ENCODE results near the gene CYP11A1.

Gene CYP11A1

DNA sequence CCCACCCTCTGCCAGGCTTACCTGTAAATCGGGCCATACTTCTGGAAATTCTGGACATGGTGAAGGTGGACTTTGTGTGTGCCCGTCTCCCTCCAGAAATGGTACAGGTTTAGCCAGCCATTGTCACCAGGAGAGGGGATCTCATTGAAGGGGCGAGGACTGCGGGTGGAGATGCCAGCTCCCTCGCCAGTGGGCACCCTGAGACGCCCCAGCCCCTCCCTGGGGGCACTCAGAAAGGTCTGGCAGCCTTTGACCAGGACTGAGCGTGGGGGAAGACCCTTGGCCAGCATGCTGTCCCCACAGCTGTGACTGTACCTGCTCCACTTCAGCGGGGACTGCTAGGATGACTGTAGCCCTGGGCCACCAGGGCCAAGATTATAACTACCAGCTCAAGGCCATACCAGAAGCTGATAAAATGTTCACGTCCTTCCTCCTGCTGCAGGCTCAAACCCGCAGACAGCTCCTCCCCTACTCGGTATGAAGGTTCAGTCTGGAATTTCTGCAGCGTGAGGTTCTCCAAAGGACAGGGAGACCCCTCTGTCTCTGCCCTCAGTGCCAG, at the start of gene CYP11A1:
TSS of gene CYP11A1 (minus strand) at position 351 of the 559 bp plus-strand sequence. CDS start at position 290, 61 bp downstream.
- DNase-seq: no peak

DNA sequence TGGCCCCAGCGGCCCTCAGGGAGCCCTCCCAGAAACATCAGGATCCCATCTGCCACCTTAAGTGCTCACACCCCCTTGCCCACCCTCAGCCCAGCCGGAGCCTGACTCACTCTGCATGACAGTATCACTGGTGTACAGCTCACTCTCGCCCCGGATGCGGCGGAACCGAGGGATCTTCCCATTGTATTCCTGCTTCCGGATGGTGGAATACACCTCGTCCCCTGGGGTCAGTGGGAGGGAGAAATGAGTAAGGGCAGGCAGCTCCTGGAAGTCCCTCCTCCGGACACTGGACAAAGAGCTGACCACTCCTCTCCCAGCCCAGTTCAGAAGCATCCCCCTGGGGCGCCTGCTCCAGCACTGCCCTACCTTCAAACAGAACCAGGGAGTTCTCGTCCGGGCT, 49.8 kb upstream of the CYP11A1 start:
- no peak for DNase-seq

DNA sequence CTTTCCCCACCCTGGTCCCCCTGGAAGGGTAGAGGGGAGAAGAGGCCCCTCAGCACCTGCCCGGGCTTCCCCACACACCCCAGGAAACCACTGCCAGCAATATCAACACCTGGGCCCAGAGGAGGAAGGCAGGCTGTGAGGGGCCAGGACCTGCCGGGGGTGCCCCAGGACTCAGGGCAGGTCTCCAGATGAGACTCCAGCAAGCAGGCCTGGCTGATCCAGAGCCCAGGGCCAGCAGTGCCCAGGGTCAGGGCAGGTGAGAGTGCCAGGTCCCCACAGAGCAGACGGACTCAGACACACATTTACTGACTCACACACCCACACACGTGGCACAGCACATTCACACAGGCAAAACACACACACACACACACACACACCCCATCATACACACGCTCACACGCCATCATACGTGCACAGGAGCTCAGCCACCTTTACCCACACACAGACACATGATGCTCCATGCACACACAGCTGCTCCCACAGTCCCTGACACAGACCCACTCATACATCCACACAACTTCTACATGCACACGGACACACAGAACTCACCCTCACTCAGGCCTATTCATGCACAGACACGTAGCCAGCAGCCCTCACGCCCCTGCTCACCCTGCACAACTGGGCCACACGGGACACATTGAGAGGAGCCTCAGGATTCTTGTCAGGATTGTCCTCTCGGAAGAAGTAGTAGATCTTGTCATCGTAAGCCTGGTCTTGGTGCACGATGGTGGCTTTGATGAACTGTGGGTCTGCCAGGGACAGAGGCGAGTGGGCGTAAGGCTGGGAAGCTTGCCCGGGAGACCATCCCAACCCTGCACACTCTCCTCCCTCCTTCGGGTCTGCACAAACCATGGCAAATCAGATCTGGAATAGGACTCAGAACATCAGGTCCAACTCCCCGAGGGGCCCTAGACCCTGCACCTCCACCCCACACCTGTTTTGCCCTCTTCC, 48.8 kb upstream of the CYP11A1 start:
- no peak for DNase-seq

DNA sequence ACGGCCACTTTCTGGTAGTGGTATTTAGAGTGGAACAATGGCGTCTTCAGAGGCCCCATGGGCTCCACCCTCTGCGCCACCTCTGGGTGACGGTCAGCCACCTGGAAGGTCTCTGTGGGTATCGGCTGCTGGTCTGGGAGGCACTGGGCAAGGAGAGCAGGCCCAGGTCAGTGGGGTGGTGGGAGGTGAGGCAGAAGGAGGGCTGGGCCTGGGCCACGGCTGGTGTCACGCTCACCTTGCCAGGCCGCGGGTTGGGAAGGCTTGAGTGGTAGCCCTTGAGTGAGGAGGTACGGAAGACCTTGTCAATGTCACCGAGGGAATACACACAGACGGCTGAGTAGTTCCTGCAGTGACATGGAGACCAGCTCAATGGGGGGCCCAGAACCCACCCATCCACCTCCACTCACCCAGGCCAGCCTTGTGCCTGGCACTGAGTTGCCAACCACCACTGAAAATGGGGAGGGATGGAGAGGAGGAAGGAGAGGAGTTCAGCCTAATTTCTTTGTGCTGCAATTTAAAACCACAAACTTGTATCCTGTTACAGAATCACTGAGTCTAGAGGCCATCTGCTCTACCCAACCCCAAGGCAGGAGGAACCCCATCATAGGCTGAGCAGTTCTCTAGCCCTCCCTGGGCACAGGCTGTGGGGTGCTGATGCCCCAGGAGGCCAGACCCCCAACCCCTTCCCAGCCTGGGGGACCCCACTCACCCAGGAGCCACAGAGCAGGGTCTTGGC, 47.3 kb upstream of the CYP11A1 start:
- DNase-seq: no peak

DNA sequence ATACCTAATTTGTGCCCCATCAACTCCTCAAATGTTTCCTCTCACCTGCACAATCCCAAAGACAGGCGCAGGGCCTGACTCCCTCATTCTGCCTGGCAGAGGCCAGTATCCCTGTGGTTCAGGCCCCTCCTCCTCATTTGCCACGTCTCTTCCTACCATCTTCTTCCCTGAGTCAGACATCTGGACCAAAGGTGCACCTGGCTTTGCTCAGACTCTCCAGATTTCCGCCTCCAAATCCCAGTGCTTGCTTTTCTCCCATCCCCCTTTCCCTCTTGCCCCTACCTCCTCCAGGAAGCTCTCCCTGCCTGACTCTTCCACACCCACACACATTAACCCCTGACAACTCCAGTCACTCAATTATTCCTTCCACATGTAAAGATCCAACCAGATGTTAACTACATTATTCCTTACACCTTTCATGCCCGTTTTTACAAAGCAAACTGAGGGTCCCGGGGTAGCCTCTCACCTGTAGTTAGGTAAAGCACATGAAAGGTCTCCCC, 46.7 kb upstream of the CYP11A1 start:
- DNase-seq: no peak

DNA sequence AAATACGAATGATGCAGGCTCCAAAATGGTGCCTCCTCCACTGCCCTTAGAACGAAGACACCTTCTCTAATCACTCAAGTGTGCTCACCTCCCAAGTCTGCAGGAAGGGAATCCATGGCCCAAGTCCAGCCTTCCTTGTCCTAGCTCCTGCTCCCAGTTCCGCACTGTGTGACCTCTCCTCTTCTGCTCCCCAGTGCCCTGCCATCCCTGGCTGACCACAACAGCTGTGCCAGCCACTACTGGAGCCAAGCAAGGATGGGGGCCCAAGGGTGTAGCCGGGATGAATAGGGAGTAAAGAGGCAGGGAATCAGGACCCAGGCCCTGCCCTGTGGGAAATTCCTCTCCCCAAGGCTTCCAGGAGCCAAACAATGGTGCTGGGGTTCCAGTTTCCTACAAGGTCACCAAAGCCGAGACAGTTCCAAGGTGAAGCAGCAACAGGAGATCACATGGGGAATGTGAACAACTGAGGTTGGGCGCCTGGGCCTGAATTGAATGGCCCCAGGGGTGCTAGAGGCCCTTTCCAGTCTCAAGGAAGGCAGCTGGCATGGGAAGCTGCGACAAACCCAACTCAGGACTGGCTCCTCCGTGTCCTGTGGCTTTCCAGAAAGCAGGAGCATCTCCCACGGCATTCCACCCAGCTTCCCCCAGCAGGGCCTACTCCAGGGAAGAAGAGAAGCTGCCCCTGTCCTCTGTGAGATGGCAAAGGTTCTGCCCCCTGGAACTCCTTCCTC, 46.1 kb upstream of the CYP11A1 start:
- no peak for DNase-seq

DNA sequence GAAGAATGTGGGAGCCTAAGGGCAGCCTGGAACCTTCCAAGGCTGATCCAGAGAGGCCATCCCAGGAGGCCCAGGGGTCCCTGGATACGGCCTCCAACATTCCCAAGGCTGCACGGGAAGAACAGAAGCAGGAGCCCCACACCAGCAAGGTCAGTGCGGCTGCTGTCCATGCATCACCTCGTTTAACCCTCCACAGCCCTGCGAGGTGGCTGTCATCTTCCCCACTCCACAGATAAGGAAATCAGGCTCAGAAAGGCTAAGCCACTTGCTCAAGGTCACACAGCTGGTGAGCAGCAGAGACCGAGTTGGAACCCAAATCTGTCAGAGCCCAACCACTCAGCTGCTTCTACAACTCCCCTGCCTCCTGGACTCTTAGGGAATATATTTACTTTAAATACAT, 44.7 kb upstream of the CYP11A1 start:
- no peak for DNase-seq

DNA sequence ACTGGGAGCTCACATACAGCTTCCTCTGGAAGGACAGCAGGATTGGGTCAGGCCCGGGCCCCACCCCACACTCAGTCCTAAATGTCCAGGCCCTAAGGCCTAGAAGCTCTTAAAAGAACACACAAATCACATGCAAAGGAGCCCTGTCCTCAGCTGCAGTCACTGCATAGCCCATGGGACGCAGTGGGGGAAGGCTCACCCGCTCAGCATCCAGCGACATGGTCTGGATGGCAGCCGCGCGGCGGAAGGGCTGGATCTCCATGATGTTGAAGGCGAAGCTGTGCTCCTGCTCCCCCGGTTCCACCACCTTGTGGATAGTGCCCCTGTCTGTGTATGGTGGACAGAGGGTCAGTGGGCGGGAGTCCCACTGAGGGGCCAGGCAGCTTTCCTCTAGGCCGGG, 44.2 kb upstream of the CYP11A1 start:
- DNase-seq: no peak

DNA sequence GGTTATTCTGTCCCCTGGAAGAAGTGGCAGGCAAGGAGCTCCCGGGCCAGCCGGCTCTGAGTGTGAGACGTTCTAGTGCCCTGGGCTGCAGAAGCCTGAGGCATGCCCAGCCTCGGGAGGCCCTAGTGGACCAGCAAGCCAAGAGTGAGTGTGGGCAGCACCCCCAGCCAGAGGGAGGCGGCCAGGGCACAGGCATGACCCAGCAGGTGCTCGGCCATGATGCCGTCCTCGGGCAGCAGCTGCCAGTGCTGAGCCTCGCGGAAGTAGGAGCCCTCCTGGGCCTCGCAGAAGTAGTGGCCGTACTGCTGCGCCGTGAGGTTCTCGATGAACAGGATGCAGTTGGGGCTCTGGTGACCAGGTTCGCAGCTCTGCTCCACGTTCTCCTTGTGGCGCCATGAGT, 43.1 kb upstream of the CYP11A1 start:
- no peak for DNase-seq

DNA sequence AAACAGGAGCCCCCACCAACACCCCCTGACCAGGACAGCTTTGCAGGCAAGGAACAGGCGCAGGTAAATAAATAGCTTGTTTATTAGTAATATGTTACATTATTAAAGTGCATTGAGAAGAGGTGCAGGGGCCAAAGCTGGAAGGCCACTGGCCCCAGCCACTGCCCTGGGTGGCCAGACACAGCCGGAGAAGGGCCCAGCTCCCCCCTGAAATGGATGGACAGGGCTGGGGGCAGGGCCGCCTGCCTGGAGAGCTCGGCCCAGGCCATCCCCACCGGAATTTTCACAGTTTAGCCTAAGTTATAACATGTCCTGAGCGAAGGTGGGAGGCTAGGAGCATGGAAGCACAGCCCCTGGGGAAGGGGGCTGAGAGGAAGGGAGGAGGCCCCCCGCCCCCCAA, 41.8 kb upstream of the CYP11A1 start:
- DNase-seq: no peak

DNA sequence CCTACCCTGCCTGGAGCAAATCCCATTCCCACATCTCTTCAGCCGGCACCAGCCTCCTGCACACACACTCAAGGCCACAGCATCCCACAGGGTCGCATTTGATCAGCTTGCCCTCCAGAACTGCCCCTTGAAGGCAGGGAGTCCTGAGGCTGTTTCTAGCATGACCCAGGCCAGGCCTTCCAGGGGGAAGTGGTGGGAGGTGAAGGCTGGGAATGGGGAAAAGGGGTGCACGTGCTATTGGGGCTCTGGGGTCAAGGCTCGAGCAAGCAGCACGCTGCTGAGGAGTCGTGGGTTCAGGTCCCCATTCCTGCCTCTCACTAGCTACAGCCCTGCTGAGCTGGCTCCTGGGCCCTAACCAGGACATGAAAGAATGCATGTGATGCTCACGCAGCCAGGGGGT, 41.4 kb upstream of the CYP11A1 start:
- DNase-seq: no peak

DNA sequence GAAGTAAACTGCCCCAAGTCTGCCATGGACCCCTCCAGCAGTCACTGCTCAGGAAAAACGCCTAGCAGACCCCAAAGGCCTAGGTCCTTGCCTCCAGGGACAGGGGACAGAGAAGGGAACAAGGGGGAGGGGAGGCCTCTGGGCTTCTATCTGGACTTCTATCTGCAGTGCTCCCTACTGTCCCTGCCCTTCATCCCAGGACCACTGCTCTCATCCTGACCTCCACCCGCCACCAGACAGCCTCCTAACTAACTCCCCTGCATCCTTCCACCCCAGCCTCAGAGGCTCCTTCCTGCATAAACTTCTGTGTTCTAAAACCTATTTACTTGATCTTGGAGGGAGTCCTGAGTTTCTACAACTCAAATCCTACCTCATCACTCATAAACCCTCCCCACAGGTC, 40.9 kb upstream of the CYP11A1 start:
- no peak for DNase-seq

DNA sequence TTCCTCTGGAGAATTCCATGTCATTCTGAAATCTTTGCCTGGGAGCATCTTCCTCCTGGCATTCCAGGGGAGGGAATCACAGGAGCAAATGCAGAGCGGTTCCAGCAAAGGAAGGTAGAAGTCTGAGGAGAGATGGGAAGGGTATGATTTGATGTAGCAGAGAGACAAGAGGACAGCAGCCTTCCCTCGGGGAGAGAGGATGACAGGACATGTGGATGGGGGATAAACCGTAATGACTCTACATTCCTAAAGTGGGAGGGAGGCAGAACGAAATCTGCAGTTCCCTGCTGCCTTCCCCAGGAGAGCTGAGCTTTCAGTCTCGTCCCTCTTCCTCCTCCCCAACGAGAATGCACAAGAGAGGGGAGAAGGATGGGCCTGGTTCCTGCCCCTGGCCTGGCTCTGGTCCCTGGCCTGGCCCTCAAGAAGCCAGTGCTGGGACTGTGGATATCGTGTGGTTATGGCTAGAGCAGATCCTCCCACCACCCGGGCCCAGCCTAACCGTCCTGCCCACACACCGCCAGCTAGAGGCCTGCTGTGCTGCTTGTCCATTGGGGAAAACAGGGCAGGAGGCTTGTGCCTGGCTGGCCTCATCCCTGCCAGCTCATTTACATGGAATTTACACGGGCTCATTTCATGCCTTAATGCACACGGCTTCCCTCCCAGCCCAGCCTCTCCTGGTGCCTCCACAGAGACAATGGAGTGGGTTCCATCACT, 39.7 kb upstream of the CYP11A1 start:
- no peak for DNase-seq

DNA sequence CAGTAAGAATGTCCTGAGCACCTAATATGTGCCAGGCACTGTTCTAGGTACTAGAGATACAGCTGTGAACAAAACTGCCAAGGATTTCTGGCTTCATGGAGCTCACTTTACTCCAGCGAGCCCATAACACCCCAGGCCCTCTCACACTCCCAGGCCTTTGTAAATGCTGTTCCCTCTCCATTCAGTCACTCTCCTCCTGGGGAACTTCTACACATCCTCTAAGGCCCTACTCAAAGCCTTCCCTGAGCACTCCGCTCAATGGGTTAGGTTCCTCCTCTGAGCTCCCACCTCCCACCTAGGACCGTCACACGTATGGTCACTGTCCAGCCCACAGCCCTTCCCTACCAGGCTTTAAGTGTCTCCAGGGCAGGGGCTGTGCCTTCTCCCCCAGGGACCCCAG, 39.1 kb upstream of the CYP11A1 start:
- DNase-seq: no peak

DNA sequence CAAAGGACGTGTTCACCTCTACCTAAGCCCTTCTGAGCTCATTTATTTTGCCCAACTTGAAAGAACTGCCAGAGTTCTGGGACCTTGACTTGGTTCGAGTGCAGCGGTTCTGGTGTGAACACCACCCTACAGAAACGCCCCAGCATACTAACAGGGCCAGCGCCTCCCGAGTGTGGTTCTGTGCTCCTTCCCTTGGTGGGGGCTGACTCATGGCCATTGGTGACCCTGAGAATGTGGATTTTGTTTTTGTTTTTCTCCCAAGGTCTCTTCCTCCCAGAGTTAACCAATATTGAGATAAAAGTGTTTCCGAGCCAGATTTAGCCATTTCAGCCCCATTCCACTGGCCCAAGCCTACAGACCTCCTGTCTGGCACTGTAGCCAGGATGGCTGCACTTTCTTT, 38.4 kb upstream of the CYP11A1 start:
- no peak for DNase-seq

DNA sequence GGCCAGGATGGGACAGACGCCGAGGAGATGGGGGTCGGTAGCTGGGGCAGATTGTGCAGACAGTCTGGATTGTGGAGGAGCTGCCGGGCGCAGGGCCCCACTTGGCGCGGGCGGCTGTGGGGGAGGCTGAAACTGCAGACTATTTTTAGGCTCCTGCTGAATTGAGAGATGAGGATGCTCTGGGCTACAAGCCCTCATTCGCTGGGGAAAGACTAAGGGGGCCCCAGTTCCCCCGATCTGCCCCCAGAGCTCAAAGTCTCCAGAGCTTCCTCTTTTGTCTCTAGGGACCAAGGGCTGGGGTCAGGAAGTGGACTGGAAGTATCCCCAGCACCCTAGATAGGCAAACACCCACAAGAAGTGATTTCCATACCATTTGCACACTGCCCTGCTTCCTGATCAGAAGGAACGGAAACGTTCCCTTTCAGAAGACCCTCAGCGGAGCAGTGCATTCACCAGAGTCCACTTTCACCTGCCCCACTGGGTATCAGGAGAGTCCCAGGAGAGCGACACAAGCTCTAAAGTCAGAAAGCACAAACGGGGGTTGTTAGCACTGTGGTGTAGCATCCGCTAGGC, 36.6 kb upstream of the CYP11A1 start:
- no peak for DNase-seq

DNA sequence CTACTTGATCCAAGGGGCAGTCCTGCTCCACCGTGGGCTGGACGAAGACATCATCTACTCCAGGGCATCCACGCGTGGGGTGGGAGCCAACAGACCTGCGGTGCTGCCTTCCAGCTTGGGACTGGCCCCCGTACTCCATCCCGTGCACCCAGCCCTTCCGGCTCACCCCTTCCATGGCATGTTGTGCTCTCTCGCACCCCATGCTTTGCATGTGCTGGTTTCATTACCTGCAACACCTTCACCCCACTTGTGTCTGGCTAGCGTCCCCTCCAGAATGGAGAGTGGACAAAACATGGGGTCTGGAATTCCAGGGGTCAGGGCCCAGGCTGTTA, 36.1 kb upstream of the CYP11A1 start:
- no peak for DNase-seq

DNA sequence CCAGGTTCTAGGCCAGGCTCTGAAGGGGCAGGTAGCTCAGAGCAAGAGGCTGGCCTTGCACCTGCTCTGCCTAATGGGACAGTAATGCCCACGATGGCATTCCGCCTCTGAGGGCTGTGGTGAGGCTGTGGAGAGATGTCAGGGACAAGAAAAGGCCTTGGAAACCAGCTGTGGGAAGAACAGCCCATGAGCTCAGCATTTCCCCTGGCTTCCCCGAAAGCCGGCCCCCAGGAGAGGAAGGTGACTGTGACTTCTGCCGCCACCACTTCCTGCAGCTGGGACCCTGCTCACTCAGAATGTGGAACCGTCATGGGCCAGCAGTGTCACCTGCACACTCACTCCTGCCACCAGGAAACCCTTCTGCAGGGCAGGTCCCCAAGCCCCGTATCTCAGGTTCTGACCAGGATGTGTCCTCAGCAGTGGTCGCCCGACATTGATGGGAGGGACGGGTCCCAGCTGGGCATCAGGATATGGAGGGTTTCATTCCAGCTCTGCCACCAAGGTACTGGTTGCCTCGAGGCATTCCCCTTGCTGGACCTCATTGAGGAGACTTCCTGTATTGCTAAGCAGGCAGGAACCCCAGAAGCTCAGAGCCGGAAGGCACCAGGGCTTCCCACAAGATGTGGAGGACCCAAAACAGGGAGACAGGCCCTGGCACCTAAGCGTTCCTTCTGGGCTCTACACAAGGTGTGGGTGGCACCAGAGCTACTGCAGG, 35.6 kb upstream of the CYP11A1 start:
- DNase-seq: no peak

DNA sequence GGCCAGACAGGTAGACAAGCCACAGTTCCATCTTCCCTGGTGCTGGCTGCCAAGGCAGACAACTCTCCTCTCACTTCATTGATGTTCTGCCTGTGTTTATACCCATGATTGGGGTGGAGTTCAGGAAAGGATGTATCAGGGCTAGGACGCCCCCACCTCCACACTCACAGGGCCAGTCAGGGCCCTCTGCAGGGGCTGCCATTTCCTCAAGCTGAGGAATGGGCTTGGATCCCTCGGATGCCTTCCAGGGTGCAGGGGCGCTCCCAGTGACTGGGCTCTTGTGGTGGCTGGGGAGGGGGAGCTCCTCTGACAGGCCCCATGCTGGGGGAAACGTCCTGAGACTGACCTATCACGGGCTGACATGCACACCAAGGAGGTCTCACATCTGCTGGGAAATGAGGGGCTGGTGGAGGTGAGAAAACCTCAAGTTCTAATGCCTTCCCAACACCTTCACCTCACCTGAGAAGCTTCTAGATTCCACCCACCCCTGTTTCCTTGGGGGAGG, 34.9 kb upstream of the CYP11A1 start:
- DNase-seq: no peak

DNA sequence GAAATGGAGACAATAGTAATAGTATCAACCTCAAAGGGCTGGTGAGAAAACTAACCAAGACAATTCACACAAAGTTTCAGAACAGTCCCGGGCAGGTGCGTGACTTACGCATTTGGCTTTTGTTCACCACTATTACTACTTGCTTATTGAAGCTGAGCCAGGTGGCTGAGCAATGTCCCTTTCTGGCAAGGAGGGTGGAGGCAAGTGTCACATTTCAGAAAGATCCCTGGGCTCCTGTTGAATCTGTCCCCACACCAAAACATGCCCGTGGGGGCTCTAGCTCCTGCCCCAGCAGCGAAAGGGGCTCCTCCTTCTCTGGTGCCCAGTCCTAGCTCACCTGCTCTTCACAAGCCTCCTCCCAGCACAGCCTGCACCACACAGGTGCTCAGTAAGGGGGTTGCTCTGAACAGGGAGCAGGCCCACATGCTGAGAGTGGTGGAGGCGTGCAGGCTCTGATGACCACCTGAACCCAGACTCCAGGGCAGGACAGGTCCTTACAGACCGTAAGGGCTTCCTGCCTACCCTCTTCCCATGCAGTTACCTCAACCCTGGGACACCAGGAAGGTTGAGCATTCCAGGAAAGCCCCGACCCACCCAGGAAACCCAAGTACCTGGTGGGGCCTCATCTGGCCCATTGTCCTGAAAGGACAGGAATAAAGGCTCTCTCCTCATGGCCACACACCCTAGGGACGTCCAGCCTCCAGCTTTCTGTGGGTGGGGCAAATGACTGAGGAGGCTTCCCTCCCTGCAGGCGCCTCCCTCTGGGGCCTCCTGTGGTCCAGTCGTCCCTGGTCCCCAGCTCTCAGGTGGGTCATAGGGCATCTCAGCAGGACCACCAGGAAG, 33.7 kb upstream of the CYP11A1 start:
- no peak for DNase-seq

Data from NCI-H2081 (cell line).